Skin epidermis (tissue), 12 donors: Measurements from ENCODE around the gene CCL27.
A peak's percentile ranks its signal among the peaks of the same experiment; 100 is the strongest.

ENCODE experiments used
- H3K27ac ChIP-seq, 21 experiments: fragments of 200-600 bp; sonication (generic) in 11 of 21; one replicate each; pipeline ENCODE4 v1.5.0; 2020; ENCODE audit warnings: mild to moderate bottlenecking in 3 of 21, inconsistent platforms in 2 of 21, moderate library complexity in 2 of 21
- H3K4me3 ChIP-seq, 7 experiments: fragments of 200-600 bp; sonication (generic) in 2 of 7; one replicate each; pipeline ENCODE4 v1.5.0; 2020; ENCODE audit warnings: inconsistent platforms in 2 of 7, mild to moderate bottlenecking in 2 of 7, moderate library complexity in 1 of 7

Gene CCL27

GRCh38 chr9:34686231-34686630 is 23.8 kb upstream of the CCL27 start:
- H3K27ac ChIP-seq = peak overlapping the region in 18 of 21 experiments; percentile 27 to 81 (median 68)
- no peak overlapping the region for H3K4me3 ChIP-seq

- no peak overlapping the region for H3K4me3 ChIP-seq
- peak overlapping the region in 18 of 21 experiments; percentile 5 to 81 (median 65) for H3K27ac ChIP-seq
Measured at GRCh38 chr9:34685591-34685990, 23.1 kb upstream of the CCL27 start.

- peak overlapping the region in 16 of 21 experiments; percentile 18 to 81 (median 68) for H3K27ac ChIP-seq
- no peak overlapping the region for H3K4me3 ChIP-seq
Measured at GRCh38 chr9:34684816-34685215, 22.4 kb upstream of the CCL27 start.

GRCh38 chr9:34684145-34684544 is 21.7 kb upstream of the CCL27 start:
- Histone ChIP-seq H3K27ac (peak overlapping the region in 7 of 21 experiments; percentile 14 to 72 (median 62)), H3K4me3 (no peak overlapping the region)

- Histone ChIP-seq H3K27ac (peak overlapping the region in 14 of 21 experiments; percentile 1 to 69 (median 32)), H3K4me3 (no peak overlapping the region)
Measured at GRCh38 chr9:34675869-34676268, 13.4 kb upstream of the CCL27 start.

GRCh38 chr9:34675048-34675714 is 12.7 kb upstream of the CCL27 start:
- Histone ChIP-seq H3K4me3 (no peak overlapping the region), H3K27ac (peak overlapping the region in 14 of 21 experiments; percentile 7 to 69 (median 32))

GRCh38 chr9:34674440-34674839 is 12.0 kb upstream of the CCL27 start:
- H3K4me3 ChIP-seq = no peak overlapping the region
- no peak overlapping the region for H3K27ac ChIP-seq

GRCh38 chr9:34671307-34671706 is 8.8 kb upstream of the CCL27 start:
- Histone ChIP-seq H3K4me3 (no peak overlapping the region), H3K27ac (no peak overlapping the region)

GRCh38 chr9:34669809-34670562 is 7.5 kb upstream of the CCL27 start:
- no peak overlapping the region for H3K4me3 ChIP-seq
- no peak overlapping the region for H3K27ac ChIP-seq

GRCh38 chr9:34665381-34666250 is 3.2 kb upstream of the CCL27 start:
- Histone ChIP-seq H3K27ac (peak overlapping the region; percentile 81 to 99 (median 93)), H3K4me3 (peak overlapping the region; percentile 49 to 78 (median 59))

- peak overlapping the region; percentile 49 to 78 (median 59) for H3K4me3 ChIP-seq
- H3K27ac ChIP-seq = peak overlapping the region; percentile 42 to 99 (median 93)
Measured at GRCh38 chr9:34665067-34665380, 2.6 kb upstream of the CCL27 start.

GRCh38 chr9:34664281-34665066 is 2.0 kb upstream of the CCL27 start:
- Histone ChIP-seq H3K27ac (peak overlapping the region; percentile 42 to 99 (median 93)), H3K4me3 (peak overlapping the region; percentile 49 to 78 (median 59))

GRCh38 chr9:34663303-34663605 is 797 bp upstream of the CCL27 start:
- Histone ChIP-seq H3K27ac (peak overlapping the region in 18 of 21 experiments; percentile 55 to 99 (median 94)), H3K4me3 (no peak overlapping the region)

GRCh38 chr9:34659592-34660253 is 2.7 kb downstream of the CCL27 start:
- no peak overlapping the region for H3K4me3 ChIP-seq
- peak overlapping the region in 14 of 21 experiments; percentile 2 to 97 (median 64) for H3K27ac ChIP-seq

GRCh38 chr9:34658461-34658860 is 4.0 kb downstream of the CCL27 start:
- Histone ChIP-seq H3K27ac (peak overlapping the region in 2 of 21 experiments; percentile 14 to 57), H3K4me3 (no peak overlapping the region)

- Histone ChIP-seq H3K27ac (peak overlapping the region in 4 of 21 experiments; percentile 21 to 57 (median 28)), H3K4me3 (no peak overlapping the region)
Measured at GRCh38 chr9:34656992-34657391, 5.5 kb downstream of the CCL27 start.

GRCh38 chr9:34655394-34655793 is 7.1 kb downstream of the CCL27 start:
- H3K4me3 ChIP-seq = peak overlapping the region in 1 of 7 experiments; percentile 10
- peak overlapping the region in 13 of 21 experiments; percentile 7 to 86 (median 79) for H3K27ac ChIP-seq

- peak overlapping the region in 1 of 7 experiments; percentile 10 for H3K4me3 ChIP-seq
- peak overlapping the region in 17 of 21 experiments; percentile 6 to 89 (median 75) for H3K27ac ChIP-seq
Measured at GRCh38 chr9:34654323-34655051, 8.0 kb downstream of the CCL27 start.
